GM21717 (cell line): Measurements from ENCODE around the gene WWTR1.
A peak's percentile ranks its signal among the peaks of the same experiment; 100 is the strongest.

Experiments used
- ATAC-seq: cut with Tn5 transposase; IDR thresholded peaks from one replicate; pipeline ENCODE4 v1.9.1; 2021; ENCODE audit warnings: mild to moderate bottlenecking, moderate library complexity; ENCODE audit not compliant: unreplicated experiment

WWTR1 gene

GRCh38 chr3:149625795-149626194, 32.0 kb downstream of the WWTR1 start:
- ATAC-seq: no peak

GRCh38 chr3:149623824-149624223, 34.0 kb downstream of the WWTR1 start:
- no peak for ATAC-seq

- ATAC-seq: peak; percentile 62
Observed at GRCh38 chr3:149621218-149622005, 36.4 kb downstream of the WWTR1 start.

GRCh38 chr3:149620291-149621020, 37.4 kb downstream of the WWTR1 start:
- ATAC-seq: peak; percentile 77

- no peak for ATAC-seq
Observed at GRCh38 chr3:149619136-149619535, 38.7 kb downstream of the WWTR1 start.

- no peak for ATAC-seq
Observed at GRCh38 chr3:149618151-149619123, 39.4 kb downstream of the WWTR1 start.

GRCh38 chr3:149615731-149616221, 42.0 kb downstream of the WWTR1 start:
- ATAC-seq: no peak

- no peak for ATAC-seq
Observed at GRCh38 chr3:149613988-149614387, 43.8 kb downstream of the WWTR1 start.

- ATAC-seq: no peak
Observed at GRCh38 chr3:149612456-149612855, 45.4 kb downstream of the WWTR1 start.

GRCh38 chr3:149611149-149611548, 46.7 kb downstream of the WWTR1 start:
- no peak for ATAC-seq

- no peak for ATAC-seq
Observed at GRCh38 chr3:149610351-149611105, 47.3 kb downstream of the WWTR1 start.

GRCh38 chr3:149609595-149609994, 48.2 kb downstream of the WWTR1 start:
- peak; percentile 92 for ATAC-seq

GRCh38 chr3:149608987-149609386, 48.8 kb downstream of the WWTR1 start:
- ATAC-seq: no peak

GRCh38 chr3:149605902-149606301, 51.9 kb downstream of the WWTR1 start:
- no peak for ATAC-seq

GRCh38 chr3:149604125-149604875, 53.5 kb downstream of the WWTR1 start:
- no peak for ATAC-seq

GRCh38 chr3:149603126-149604074, 54.4 kb downstream of the WWTR1 start:
- no peak for ATAC-seq

GRCh38 chr3:149600634-149601033, 57.2 kb downstream of the WWTR1 start:
- no peak for ATAC-seq

GRCh38 chr3:149599236-149599635, 58.6 kb downstream of the WWTR1 start:
- no peak for ATAC-seq
